ENCODE results near the gene PRR19.

The PRR19 gene

GRCh38 chr19:42293540-42293939 is 8.4 kb upstream of the PRR19 start:
- peak; percentile 4 for TF ChIP-seq CTCF (IDR thresholded peaks at IDR 0.05; ENCODE audit: insufficient read depth, low read depth, low read length, missing control alignments)
- H3K4me3 ChIP-seq (ENCODE audit: low read length) = no peak overlapping the region
- no peak for DNase-seq (ENCODE audit: low read depth)

GRCh38 chr19:42293948-42294347 is 8.0 kb upstream of the PRR19 start:
- DNase-seq (ENCODE audit: low read depth) = no peak

GRCh38 chr19:42294471-42295137 is 7.3 kb upstream of the PRR19 start:
- no peak for DNase-seq (ENCODE audit: low read depth)
- TF ChIP-seq CTCF (IDR thresholded peaks at IDR 0.05; ENCODE audit: insufficient read depth, low read depth, low read length, missing control alignments) = no peak
- H3K4me3 ChIP-seq (ENCODE audit: low read length) = no peak overlapping the region

More at GRCh38 chr19:42293948-42294347, 8.0 kb upstream of the PRR19 start:
- TF ChIP-seq CTCF (IDR thresholded peaks at IDR 0.05; ENCODE audit: insufficient read depth, low read depth, low read length, missing control alignments) = no peak
- no peak overlapping the region for H3K4me3 ChIP-seq (ENCODE audit: low read length)

GRCh38 chr19:42295342-42295741 is 6.6 kb upstream of the PRR19 start:
- no peak overlapping the region for H3K4me3 ChIP-seq (ENCODE audit: low read length)
- no peak for TF ChIP-seq CTCF (IDR thresholded peaks at IDR 0.05; ENCODE audit: insufficient read depth, low read depth, low read length, missing control alignments)
- no peak for DNase-seq (ENCODE audit: low read depth)

- H3K4me3 ChIP-seq (ENCODE audit: low read length) = no peak overlapping the region
- DNase-seq (ENCODE audit: low read depth) = peak; percentile 72
- TF ChIP-seq CTCF (IDR thresholded peaks at IDR 0.05; ENCODE audit: insufficient read depth, low read depth, low read length, missing control alignments) = peak; percentile 98
Observed at GRCh38 chr19:42295831-42296525, 6.0 kb upstream of the PRR19 start.

GRCh38 chr19:42297039-42297438 is 4.9 kb upstream of the PRR19 start:
- H3K4me3 ChIP-seq (ENCODE audit: low read length) = no peak overlapping the region
- TF ChIP-seq CTCF (IDR thresholded peaks at IDR 0.05; ENCODE audit: insufficient read depth, low read depth, low read length, missing control alignments) = no peak
- DNase-seq (ENCODE audit: low read depth) = no peak

- no peak for TF ChIP-seq CTCF (IDR thresholded peaks at IDR 0.05; ENCODE audit: insufficient read depth, low read depth, low read length, missing control alignments)
- peak overlapping the region; percentile 61 for H3K4me3 ChIP-seq (ENCODE audit: low read length)
- DNase-seq (ENCODE audit: low read depth) = no peak
Observed at GRCh38 chr19:42303101-42303464, 1.2 kb downstream of the PRR19 start.
